Right lobe of liver (tissue), 4 donors: ENCODE results near the gene PADI4.

Experiments
- POLR2A ChIP-seq: fragments of 450-650 bp; IDR thresholded peaks from one replicate; pipeline ENCODE4 v1.6.1; 2017; ENCODE audit warnings: antibody characterized with exemption, mild to moderate bottlenecking
- TF ChIP-seq, protein P1 (sequence below), 4 donors: fragments of 200-600 bp in 3 of 4; fragments of 450-650 bp in 1 of 4; IDR thresholded peaks; one replicate each; pipeline versions ENCODE4 v1.5.1 to v1.8.0; 2016 to 2022; ENCODE audit warnings: antibody characterized with exemption in 4 of 4, mild to moderate bottlenecking in 2 of 4
- donor health status: DM: no; HTN: no; CAD: no.
- donor health status: DM: no; HTN: no; CAD: no.
- donor health status: DM: no; HTN: yes; CAD: no.

DNA sequence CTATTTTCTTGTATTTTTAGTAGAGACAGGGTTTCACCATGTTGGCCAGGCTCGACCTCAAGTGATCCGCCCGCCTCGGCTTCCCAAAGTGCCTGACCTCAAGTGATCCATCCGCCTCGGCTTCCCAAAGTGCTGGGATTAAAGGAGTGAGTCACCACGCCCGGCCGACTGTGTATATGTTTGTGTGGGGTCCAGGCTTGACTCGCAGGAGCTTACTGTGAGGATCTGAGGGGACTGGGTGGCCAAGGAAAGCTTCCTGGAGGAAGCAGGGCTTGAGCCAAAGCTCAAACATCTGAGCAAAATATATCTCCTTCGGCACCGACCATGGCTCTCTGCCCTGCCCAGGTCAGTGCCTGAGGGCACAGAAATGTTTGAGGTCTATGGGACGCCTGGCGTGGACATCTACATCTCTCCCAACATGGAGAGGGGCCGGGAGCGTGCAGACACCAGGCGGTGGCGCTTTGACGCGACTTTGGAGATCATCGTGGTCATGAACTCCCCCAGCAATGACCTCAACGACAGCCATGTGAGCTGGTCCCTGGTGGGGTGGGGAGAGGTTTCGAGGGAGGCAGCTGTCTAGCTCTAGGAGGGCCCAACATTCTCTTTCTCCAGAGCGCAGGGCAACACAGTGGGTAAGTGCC is 48.6 kb upstream of the PADI4 start:
- TF ChIP-seq, protein P1, sequence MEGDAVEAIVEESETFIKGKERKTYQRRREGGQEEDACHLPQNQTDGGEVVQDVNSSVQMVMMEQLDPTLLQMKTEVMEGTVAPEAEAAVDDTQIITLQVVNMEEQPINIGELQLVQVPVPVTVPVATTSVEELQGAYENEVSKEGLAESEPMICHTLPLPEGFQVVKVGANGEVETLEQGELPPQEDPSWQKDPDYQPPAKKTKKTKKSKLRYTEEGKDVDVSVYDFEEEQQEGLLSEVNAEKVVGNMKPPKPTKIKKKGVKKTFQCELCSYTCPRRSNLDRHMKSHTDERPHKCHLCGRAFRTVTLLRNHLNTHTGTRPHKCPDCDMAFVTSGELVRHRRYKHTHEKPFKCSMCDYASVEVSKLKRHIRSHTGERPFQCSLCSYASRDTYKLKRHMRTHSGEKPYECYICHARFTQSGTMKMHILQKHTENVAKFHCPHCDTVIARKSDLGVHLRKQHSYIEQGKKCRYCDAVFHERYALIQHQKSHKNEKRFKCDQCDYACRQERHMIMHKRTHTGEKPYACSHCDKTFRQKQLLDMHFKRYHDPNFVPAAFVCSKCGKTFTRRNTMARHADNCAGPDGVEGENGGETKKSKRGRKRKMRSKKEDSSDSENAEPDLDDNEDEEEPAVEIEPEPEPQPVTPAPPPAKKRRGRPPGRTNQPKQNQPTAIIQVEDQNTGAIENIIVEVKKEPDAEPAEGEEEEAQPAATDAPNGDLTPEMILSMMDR (IDR thresholded peaks at IDR 0.05) = no peak
- TF ChIP-seq POLR2A = no peak
